SW 1271 (cell line): ENCODE measurements around the gene LRMDA.

Experiments used
- DNase-seq, 2 experiments: peaks; one replicate each; lab custom pipeline; 2025; lab: John Stamatoyannopoulos, UW

The LRMDA gene

GRCh38 chr10:76209135-76209534 is 777.7 kb downstream of the LRMDA start:
- no peak for DNase-seq

DNA sequence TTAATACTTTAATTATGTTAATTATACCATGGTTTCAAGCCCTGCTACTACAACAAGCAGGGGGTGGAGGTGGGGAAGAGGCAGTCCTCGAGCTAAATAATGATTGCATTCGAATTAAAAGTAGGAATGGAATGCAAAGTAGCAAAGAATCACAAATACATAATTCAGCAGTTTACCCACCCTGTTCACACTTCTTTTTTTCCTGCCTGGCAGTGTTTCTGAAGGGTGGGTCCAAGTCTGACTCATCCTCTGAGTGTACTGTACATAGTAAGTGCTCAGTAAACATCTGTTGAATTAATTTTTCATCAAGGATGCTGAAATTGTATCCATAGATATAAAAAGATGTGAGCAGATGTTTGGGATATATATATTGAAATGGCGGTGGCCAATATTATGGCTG is 778.8 kb downstream of the LRMDA start:
- DNase-seq, result no peak

DNA sequence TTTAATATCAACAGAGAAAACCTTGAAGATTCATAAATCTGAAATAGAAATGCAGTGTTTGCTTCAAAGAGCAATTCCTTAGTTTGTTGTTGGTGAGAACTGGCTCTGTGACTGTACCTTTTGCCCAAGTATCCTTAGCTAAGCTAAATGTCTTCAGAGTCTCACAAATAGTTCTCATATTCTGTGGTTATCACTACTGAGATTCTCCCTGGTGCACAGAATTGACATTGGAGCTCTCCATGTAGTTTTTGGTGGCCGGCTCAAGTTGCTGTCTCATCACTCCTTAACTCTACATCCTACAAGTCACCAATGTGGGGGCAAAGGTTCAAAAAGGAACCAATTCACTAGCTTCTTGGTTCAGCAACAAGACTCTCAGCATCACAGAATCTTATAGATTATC is 780.3 kb downstream of the LRMDA start:
- no peak for DNase-seq

- DNase-seq, result no peak
Measured at GRCh38 chr10:76213876-76214275, 782.5 kb downstream of the LRMDA start.

GRCh38 chr10:76218035-76218434 is 786.6 kb downstream of the LRMDA start:
- no peak for DNase-seq

GRCh38 chr10:76229341-76229740 is 797.9 kb downstream of the LRMDA start:
- no peak for DNase-seq

GRCh38 chr10:76230921-76231285 is 799.5 kb downstream of the LRMDA start:
- DNase-seq, result no peak

DNA sequence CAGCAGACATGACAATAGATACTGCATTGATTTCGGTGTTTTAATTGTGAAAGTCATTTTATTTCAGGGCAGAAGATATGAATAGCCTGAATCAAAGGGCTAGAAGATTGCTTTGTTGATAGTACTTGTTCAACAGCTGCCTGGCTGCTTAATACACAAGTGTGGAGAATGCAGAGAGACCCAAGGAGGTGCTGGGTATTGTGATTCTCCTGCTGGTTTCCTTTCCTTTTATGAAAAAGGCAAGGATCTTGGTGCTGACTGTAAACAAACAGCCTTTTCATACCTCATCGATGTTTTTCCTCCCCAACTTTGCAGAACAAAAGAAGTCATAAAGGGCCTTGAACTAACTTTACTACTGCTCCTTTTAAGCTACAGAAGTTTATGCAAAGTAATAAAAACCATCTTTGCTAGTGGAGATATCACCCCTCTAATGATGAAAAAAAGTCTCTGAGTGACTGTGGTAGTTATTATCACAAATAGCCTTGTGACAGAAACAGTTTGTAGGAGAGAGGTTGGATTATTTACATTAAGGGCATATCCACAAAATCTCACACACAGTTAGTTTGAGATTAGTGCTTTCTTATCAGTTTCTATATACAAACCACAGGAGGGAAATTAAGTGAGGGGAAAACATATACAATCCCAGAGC is 800.0 kb downstream of the LRMDA start:
- no peak for DNase-seq

DNA sequence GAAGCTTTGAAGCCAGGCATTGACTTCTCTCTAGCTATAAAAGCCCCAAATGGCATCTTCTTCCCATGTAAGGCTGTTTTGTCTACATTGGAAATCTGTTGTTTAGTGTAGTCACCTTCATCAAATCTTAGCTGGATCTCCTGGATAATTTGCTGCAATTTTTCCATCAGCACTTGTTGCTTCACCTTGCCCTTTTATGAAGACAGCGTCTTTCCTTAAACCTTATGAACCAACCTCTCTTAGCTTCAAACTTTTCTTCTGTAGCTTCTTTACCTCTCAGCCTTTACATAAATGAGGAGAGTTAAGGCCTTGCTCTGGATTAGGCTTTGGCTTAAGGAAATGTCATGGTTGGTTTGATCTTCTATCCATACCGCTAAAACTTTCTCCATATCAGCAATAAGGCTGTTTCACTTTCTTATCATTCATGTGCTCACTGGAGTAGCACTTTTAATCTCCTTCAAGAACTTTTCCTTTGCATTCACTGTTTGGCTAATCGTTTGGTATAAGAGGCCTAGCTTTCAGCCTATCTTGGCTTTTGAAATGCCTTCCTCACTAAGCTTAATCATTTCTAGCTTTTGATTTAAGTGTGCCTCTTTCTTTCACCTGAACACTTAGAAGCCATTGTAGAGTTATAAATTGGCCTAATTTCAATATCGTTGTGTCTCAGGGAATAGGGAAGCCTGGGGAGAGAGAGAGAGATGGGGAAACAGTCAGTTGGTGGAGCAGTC is 803.2 kb downstream of the LRMDA start:
- no peak for DNase-seq

DNA sequence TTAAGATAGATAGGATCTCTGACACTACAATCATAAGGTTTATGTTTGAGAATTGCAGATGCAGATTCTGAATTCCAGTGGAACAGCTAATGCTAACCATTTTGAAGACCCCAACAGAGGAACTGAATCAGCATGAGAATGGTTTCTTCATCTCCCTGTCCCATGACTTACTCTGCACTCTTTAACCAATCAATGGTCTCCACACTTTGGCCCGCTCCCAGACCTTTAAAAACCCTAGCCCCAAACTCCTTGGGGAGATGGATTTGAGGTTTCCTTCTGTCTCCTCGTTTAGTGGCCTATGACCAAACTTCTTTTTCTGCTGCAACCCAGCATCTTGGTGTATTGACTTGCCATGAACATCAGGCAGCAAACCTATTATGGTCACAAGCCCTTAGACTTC is 804.9 kb downstream of the LRMDA start:
- no peak for DNase-seq

DNA sequence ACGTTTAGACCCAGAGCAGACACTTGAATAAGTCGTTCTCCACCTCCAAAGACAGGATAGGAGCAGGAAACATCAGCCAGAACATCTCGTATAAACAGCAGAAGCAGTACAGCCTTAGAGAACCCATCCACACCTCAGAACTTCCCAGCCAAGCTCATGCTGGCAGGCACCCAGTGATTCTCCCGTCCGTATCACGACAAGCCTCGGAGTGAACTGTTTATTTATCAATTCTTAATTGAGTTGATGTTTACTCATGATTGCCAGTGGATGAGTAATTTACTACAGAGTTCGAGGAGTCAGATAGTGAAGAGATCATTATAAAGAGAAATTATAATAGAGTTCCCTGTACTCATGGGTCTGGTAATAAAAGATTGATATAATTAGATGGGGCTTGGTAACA is 811.5 kb downstream of the LRMDA start:
- DNase-seq, result no peak

DNA sequence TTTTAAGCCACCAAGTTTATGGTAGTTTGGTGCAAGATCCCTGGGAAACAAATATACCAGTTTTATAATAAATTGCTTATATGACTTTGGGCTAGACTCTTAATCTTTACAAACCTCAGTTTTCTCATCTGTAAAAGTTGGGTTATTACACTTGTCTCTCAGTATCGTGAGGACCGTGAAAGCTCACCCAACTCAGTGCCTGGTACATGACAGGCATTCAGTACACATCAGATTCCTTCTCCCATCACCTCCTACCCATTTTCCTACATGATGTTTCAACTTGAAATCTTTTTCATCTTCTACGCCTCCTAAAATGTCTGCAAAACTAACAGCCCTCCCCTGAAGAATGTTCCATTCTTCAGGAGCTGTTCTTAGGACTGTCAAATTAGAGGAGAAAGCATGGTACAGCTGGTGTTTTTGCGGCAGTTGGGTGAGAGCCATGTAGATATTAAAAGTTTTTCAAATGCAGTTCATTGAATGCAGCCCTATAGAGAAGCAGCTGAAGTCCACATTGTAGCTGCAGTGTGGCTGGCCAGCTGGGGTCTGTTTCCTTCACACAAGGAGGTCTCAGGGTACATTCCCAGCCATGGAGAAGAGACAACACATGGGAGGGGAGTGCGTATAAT is 812.8 kb downstream of the LRMDA start:
- no peak for DNase-seq

GRCh38 chr10:76245951-76246495 is 814.6 kb downstream of the LRMDA start:
- DNase-seq, result no peak

DNA sequence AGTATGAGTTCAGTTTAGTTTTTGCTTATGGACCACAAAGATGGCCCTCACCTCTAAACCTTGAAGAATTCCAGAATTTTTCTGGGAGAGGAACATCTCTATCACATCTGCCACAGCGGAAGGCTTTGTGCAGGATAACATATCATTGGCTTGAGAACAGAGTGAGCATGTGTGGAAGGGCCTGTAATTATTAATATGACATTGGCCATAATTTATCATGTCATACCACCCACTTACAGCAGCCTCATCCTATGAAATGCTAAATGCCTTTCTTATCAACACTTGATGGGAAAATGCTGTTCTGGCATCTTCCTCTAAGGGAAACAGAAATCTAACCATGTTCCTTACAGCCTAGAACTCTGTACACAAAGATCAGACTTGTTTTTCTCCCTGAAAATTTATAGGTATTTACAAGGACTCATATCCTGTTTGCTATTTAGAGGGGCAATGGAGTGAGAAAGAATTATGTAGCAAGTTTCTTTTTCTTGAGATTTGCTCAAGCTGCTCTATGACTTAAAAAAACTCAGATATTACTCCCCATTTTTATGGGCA is 817.3 kb downstream of the LRMDA start:
- no peak for DNase-seq

DNA sequence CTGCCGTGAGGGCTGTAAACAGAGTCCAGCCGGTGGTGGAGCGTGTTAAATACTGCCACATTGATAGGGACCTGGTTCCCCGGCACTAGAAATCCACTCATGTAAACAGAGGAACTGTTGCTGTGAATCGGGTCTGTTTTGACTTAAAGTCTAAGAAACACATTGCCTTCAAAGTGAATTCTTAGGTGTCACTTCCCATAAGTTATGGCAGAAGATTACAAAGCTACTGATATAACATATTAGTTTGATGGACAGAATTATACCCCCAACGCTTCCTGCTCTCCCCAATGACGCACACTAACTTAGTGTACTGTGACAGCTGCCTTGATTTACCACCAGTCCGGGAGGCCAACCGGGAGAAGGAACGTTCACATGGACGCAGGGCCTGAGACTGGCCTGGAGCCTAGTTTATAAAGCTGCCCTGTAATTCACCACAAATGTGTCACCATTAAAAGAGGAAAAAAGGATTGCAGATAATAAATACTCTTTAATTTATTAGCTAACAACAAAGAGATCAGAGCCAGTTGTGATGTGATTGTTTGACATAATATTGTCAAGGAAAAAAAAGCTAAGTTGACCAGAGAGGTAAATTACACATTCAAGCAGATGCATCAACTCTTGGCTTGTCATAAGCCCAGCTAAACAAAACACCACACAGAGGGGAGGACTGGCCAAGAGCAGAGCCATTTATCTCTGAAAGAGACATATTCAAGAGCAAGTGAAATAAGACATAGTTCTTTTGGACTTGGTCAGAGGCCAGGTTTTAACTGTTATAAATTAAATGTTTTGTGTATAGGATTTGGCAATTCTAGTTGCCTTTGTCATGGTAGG is 820.6 kb downstream of the LRMDA start:
- DNase-seq, result no peak

DNA sequence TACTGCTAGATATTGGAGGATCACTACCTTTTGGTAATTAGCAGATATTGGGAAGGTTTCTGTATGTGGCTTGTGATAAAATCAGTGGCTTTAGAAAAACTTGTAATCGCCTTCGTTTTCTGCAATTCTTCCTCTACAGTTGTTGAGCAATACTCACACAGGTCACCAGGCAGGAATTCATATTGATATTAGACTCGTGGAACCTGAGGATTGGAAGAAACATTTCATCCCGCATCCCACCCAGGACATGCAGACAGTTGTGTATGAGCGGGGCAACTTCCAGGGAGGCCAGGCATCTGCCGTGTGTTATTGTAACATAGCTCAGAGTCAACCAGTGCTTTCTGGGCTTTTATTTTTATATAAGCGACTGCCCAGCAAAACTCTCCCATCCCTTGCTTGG is 821.3 kb downstream of the LRMDA start:
- DNase-seq, result no peak

DNA sequence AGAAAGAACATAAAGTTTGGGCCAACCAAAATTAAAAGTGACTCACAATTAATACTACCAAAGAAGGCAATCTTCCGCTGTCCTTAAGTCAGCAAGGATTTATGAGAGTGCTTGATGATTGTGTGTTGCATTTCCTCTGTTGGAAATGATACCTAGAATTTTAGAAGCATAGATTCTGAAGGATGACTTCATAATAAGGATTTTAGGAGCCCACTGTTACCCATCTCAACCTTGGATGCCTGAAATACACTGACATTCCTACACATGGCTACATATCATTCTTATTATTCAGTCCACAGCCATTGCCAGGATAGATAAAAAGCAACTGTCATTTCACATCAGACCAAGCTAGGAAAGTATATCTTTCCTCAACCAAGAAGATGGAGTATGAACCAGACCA is 823.8 kb downstream of the LRMDA start:
- no peak for DNase-seq

DNA sequence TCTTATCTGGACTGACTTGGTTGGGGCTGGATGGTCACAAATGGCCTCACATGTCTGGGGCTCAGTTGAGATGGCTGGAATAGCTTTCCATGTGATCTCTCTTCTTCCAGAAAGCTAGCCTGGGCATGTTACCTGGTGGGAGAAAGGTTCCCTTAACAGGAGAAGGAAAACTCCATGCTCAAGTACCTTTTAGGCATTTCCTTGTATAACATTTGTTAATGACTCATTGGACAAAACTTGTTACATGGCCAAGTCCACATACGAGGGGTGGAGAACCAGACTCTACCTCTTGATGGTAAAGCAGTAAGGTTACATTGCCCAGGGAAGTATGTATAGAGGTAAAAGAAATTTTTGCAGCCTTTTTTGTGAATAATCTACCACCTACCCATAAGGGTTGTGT is 826.4 kb downstream of the LRMDA start:
- DNase-seq, result no peak

DNA sequence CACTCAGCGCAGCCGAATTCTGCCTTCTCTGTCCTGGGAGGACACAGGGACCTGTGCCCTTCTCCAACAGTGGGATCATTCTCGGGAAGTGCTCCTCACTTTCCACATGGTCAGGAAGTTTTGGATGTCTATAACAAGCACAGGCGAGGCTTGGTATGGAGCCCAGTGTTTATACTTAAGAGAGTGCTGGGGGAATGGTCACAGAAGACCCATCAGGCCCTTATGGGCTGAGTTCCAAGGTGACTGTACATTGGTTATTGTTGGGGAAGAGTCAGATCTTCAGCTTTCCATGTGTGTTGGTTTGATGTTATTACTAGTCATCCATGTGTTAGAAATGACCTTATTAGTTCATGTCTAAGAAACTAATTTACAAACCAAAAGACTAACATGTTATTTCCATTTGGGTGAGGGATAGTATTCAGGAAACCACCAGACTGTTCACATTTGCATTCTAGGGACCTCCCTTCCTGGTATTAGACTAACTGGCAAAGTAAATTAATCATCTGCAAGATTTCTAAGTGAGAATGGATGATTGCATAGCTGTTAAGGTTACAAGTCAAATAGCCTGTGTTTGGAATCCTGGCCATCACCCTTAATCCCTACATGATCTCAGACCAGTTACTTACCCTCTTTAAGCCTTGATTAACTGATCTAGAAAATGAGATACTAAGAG is 834.2 kb downstream of the LRMDA start:
- DNase-seq, result no peak

- DNase-seq, result no peak
Measured at GRCh38 chr10:76268530-76268929, 837.1 kb downstream of the LRMDA start.

GRCh38 chr10:76268954-76269353 is 837.5 kb downstream of the LRMDA start:
- no peak for DNase-seq
